GM19099 (cell line): ENCODE results near the gene NT5DC2.

Experiments used
- POLR2A ChIP-seq: IDR thresholded peaks from 3 replicates; pipeline ENCODE4 v1.6.1; 2011; ENCODE audit warnings: low read depth; ENCODE audit not compliant: insufficient read length; ENCODE audit errors: extremely low read depth

The NT5DC2 gene

DNA sequence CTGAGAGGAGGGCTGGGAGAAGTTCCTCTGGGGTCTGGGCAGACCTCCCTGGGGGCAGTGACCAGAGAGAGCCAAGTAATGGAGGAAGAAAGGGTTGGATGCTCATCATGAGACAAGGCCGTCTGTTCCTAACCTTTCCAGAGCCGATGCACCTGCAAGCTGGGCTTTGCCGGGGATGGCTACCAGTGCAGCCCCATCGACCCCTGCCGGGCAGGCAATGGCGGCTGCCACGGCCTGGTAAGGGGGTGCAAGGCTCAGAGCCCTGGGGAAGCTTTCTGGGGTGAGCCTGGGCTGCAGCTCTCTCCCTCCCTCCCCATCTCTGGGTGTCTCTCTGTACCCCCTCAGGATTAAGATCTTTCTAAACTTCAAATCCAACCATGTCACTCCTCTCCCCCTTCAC lies 22.1 kb downstream of the NT5DC2 start:
- no peak for TF ChIP-seq POLR2A

DNA sequence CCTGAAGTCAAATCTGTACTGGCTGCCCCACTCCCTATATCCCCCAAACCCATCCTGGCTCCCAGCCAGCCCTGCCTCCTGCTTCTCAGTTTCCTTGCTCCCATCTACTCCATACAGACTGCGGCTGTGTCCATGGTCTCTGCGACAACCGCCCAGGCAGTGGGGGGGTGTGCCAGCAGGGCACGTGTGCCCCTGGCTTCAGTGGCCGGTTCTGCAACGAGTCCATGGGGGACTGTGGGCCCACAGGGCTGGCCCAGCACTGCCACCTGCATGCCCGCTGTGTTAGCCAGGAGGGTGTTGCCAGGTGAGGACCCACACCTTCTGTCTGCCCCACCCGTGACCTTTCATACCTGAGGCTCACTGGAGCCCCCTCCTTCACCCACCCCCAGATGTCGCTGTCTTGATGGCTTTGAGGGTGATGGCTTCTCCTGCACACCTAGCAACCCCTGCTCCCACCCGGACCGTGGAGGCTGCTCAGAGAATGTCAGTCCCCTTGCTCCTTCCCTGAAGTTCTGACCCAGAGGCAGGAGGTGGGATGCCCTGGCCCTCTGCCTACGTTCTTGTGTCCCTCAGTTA lies 23.8 kb downstream of the NT5DC2 start:
- no peak for TF ChIP-seq POLR2A

DNA sequence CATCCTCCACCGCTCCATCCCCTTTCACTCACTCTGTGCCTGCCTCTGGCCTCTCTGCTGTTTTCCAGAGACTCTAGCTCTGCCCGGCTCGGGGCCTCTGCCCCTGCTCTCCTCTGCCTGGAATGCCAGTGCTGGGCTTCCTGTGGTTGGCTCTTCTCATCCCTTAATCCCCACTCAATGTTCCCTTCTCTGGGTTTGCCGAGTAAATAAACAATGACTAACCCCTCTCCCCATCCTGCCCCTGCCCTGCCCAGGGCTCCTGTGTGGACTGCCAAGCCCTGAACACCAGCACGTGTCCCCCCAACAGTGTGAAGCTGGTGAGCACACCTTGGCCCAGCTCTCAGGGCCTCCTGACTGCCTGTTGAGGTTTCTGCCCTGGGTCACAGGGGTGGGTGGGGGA lies 26.3 kb downstream of the NT5DC2 start:
- no peak for TF ChIP-seq POLR2A

DNA sequence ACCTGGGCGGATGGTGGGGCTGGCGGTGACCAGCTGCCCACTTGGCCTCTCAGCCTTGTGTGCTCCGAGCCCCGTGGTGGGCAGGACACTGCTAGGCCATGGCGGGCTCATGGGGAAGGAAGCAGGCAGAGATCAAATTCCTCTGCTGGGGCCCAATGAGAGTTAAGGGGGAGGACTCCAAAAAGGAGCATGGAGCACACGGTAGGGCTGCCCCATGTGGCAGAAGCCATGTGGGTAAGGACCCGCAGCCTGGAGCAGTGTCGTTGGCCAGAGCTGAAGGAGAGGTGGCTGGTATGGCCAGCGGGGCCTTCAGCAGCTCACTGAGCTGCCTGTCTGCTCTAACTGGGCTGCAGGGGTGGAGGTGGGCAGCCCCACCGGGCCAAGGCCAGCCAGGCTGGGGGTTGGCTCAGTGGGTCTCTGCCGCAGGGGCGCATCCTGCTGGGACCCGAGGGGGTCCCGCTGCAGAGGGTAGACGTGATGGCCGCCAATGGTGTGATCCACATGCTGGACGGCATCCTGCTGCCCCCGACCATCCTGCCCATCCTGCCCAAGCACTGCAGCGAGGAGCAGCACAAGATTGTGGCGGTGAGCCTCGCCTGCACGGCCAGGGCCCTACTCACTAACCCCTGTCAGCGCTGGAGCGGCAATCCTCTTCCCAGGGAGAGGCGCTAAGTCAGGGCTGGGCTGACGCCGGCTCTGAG lies 27.2 kb downstream of the NT5DC2 start:
- TF ChIP-seq POLR2A = no peak

DNA sequence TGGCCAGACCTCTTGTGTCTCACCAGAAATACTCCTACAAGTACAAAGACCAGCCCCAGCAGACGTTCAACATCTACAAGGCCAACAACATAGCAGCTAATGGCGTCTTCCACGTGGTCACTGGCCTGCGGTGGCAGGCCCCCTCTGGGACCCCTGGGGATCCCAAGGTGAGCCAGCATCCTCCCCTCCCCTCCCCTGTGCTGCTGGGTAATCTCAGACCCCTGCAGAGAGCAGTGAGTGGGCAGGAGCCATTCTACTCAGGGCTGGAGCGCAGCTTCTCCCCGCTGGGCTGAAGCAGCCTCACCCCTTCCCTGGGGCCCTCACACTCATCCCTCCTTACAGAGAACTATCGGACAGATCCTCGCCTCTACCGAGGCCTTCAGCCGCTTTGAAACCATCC lies 28.7 kb downstream of the NT5DC2 start:
- no peak for TF ChIP-seq POLR2A

DNA sequence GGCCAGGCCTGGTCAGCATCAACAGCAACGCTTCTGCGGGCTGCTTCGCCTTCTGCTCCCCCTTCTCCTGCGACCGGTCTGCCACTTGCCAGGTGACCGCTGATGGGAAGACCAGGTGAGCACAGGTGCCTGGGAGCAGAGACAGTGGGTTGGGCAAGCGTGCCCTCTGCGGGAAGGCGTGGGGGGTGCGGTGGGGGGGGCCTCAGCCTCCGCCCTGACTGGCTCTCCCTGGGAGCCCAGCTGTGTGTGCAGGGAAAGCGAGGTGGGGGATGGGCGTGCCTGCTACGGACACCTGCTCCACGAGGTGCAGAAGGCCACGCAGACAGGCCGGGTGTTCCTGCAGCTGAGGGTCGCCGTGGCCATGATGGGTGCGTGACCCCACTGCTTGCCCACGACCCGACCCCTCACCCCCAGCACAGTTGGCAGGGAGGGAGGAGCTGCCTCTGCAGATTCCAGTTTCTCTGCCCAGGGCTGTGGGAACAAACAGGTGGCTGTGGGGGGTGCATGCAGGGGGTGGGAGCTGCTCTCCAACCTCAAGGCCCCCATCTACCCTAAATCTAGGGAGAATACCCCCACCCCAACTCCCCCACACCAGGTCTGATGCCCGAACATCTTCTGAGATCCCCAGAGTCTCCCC lies 29.8 kb downstream of the NT5DC2 start:
- no peak for TF ChIP-seq POLR2A

DNA sequence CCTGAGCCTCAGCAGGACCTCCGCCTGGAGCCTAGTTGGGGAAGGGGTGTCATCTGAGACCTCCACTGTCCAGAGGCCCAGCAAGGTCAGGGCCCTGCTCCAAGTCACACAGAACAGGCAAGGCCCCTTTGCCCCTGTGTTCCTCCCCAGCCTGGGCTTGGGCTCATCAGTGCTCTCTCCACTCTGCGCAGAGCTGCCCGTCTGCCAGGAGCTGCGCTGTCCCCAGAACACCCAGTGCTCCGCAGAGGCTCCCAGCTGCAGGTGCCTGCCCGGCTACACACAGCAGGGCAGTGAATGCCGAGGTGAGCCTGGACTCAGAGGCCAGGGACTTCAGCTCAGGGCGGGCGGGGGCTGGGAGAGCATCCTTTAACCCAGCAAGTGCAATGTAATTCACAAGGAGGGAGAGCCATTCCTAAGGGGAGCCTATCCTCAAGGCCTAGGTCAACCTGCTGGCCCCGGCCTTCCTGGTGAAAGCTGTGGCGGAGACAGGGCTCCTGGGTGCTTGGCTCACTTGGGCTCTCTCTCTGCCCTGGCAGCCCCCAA lies 30.8 kb downstream of the NT5DC2 start:
- no peak for TF ChIP-seq POLR2A

DNA sequence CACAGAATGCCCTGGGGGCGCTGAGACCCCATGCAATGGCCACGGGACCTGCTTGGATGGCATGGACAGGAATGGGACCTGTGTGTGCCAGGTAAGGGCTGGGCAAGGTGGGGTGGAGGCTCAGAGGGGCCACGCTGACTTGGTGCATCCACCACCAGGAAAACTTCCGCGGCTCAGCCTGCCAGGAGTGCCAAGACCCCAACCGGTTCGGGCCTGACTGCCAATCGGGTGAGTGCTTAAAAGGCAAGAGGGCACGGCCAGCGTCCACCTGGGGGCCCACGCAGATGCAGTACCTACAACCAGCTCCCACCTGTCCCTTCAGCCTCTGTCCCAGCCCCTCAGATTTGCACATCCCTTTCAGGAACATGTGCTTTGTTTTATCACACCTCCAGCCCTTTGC lies 31.7 kb downstream of the NT5DC2 start:
- TF ChIP-seq POLR2A = no peak

DNA sequence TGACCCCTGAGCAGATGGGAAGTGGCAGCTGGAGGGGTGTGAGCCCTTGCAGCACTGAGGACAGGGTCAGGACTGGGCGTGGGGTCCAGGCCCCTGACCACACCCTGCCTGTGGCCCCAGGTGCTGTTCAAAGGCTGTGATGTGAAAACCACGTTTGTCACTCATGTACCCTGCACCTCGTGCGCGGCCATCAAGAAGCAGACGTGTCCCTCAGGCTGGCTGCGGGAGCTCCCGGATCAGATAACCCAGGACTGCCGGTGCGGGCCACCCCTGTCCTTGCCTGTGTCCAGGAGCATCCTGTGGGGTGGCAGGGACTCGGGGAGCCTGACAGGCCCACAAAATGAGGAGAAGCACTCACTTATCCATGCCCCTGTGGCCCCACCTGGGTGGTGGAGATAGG lies 32.6 kb downstream of the NT5DC2 start:
- no peak for TF ChIP-seq POLR2A

DNA sequence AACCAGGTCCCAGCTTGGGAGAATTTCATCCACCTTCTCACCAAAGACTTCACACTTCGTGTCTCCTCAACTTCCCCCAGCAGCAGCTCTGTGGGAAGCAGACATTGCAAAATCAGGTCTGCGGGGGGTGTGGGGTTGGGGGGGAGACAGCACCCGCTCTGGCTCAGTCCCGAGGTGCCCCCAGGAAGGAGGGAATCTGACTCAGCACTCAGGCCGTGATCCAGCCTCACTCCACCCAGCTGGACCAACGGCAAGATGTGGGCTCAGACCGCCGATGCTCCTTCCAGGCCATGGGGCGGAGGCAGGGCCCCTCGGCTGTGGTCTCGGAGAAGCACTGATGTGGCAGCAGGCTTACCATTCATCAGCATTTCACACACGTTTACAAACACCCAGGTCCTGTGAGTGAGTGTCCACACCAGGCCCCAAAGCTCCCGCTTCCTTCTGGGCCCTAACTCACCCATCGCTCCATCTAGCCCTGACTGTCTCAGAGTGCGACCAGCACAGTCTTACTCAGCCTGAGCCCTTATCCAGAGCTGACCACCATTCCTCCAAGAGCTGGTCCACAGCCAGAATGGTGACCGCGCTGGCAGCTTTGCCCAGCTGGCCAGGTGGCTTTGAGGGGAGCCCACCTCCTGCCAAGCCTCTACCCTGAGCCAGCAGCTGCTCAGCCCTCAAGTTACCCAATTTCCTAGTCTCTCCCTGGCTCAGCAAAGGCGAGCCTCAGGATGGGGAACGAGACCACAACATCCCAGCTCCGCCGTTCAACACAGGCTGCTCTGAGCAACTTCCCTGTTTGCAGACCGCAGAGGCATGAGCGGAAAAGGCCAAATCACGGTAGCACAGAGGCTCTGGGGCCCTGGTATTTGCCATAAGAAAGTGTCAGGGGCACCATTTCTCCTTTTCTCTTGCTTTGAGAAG lies 35.3 kb downstream of the NT5DC2 start:
- TF ChIP-seq POLR2A = no peak

DNA sequence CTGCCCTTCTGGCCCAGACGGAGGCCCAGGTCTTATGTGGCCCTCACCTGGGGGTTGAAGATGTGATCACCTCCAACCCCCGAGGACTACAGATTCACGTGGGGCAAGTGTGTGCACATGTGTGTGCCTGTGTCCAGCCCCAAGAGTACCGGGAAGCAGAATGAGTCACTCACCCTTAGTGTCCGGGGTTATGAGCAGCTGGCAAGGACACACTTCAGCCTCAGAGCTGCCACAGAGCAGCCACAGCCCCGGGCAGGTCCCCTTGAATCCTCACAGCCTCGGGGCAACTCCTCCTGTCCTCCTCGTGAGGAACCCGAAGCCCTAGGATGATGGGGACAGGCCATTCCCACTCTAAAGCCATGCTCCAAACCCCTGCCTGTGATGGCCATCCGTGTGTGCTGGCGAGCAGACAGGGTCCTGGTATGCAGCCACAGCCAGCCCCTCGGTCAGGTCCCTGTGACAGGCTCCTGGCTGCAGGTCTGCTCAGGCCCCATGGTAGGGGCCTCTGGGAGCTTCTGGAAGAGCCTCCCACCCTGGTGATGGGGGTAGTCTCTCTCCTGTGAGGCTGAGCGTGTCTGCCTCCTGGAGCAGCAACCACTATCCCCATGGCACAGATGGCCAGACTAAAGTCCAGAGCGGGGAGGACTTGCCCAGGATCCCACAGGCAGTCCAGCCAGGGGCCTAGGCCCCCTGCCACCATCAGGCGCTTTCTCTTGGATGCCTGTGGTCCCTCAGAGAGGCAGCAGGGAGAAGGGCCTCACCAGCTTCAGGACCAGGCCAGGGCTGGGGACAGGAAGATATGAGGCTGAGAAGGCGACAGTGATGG lies 37.7 kb downstream of the NT5DC2 start:
- no peak for TF ChIP-seq POLR2A

DNA sequence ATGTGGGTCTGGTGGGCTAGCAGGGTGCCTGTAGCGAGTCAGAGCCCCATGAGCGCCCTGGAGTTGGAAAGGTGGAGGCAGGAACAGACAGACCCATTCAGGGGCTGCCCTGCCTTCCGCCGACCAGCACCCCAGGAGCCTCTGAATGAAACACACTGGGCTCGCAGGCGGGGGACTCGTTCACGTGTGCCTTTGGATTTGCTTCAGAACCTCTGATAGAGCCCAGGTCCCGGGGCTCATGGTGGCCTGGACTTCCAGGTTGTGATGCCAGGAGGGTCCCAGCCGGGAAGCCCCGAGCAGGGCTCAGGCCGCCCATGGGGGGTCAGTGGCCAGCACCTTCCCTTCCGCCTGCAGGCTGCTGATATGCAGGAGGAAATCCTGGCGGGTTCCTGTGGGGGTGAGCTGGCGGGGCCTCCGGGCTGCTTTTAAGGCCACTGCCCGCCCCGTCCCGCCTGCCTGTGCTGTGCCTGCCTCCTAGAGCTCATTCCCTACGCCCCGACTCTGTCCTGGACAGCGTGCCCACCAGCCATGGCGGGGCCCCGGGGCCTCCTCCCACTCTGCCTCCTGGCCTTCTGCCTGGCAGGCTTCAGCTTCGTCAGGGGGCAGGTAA lies 38.7 kb downstream of the NT5DC2 start, which contains the start of gene STAB1:
Gene STAB1, plus strand, starts transcription at position 453 of the 610 bp plus-strand sequence. Its CDS starts 76 bp downstream, at position 529.
- TF ChIP-seq POLR2A = no peak

DNA sequence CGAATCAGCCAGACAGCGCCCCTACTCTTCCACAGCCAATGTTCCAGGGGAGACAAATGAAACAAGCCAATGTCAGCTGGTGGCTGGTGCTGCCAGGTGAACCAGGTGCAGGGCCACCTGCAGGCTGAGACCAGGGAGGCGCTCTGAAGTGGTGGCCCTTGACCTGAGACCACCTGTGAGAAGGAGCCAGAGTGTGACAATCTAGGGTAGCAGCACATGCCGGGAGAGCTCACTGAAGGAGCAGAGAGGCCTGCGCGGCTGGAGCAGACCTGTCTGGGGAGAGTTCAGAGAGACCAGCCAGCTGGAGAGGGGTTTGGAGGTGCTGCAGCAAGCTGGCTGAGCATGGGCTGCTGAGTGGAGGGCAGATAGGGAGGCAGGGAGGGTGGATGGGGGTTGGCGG lies 39.2 kb downstream of the NT5DC2 start:
- no peak for TF ChIP-seq POLR2A
